Measurements from ENCODE around the gene POLE3.
A peak's percentile ranks its signal among the peaks of the same experiment; 100 is the strongest.
"Not testable (repeated sequence)": the region's sequence is repeated elsewhere in the genome, so short reads cannot be mapped to it uniquely, and the experiment has no call there.

POLE3 gene

GRCh38 chr9:113410207-113410864 lies at the start of gene POLE3, which contains the start of gene C9orf43:
POLE3 (minus strand) TSS chr9:113410675; CDS start chr9:113410293, 382 bp downstream.
C9orf43 (plus strand) TSS chr9:113410747; CDS start chr9:113413494, 2,747 bp downstream.
- DNase-seq, result peak; percentile 98

GRCh38 chr9:113456235-113456634 lies 45.8 kb upstream of the POLE3 start:
- DNase-seq, result no peak

GRCh38 chr9:113454914-113455761 lies 44.7 kb upstream of the POLE3 start:
- peak; percentile 93 for DNase-seq

GRCh38 chr9:113452113-113452605 lies 41.7 kb upstream of the POLE3 start:
- DNase-seq, result peak; percentile 5

GRCh38 chr9:113449376-113449775 lies 38.9 kb upstream of the POLE3 start:
- no peak for DNase-seq

- peak; percentile 64 for DNase-seq
These were observed 35.9 kb upstream of the POLE3 start for GRCh38 chr9:113446323-113446740.

- no peak for DNase-seq
These were observed 34.3 kb upstream of the POLE3 start for GRCh38 chr9:113444736-113445135.

GRCh38 chr9:113437716-113438115 lies 27.2 kb upstream of the POLE3 start:
- DNase-seq, result not testable (repeated sequence)

GRCh38 chr9:113436728-113437515 lies 26.4 kb upstream of the POLE3 start:
- no peak for DNase-seq

- no peak for DNase-seq
These were observed 20.7 kb upstream of the POLE3 start for GRCh38 chr9:113431191-113431590.

GRCh38 chr9:113428062-113428615 lies 17.7 kb upstream of the POLE3 start:
- DNase-seq, result no peak

- DNase-seq, result peak; percentile 5
These were observed 17.2 kb upstream of the POLE3 start for GRCh38 chr9:113427629-113428028.

GRCh38 chr9:113426701-113427100 lies 16.2 kb upstream of the POLE3 start:
- DNase-seq, result no peak

GRCh38 chr9:113425072-113425471 lies 14.6 kb upstream of the POLE3 start:
- DNase-seq, result no peak

- DNase-seq, result no peak
These were observed 11.3 kb upstream of the POLE3 start for GRCh38 chr9:113421726-113422125.

GRCh38 chr9:113417370-113417769 lies 6.9 kb upstream of the POLE3 start:
- DNase-seq, result no peak

GRCh38 chr9:113416149-113416721 lies 5.8 kb upstream of the POLE3 start:
- no peak for DNase-seq

GRCh38 chr9:113409883-113410206 lies 630 bp downstream of the POLE3 start:
- no peak for DNase-seq

GRCh38 chr9:113409481-113409880 lies 994 bp downstream of the POLE3 start:
- peak; percentile 47 for DNase-seq

GRCh38 chr9:113406873-113407511 lies 3.5 kb downstream of the POLE3 start:
- peak; percentile 81 for DNase-seq

GRCh38 chr9:113406353-113406752 lies 4.1 kb downstream of the POLE3 start:
- not testable (repeated sequence) for DNase-seq

- DNase-seq, result peak; percentile 73
These were observed 6.8 kb downstream of the POLE3 start for GRCh38 chr9:113403646-113404045.

All from OCI-M1 (cell line).